HL-60 (cell line): Measurements from ENCODE around the gene CGA.

Experiments
- POLR2AphosphoS5 ChIP-seq: IDR thresholded peaks from 2 replicates; pipeline ENCODE4 v1.6.1; 2012; ENCODE audit warnings: low read depth
- REST ChIP-seq: IDR thresholded peaks from 2 replicates; pipeline ENCODE4 v1.6.1; 2012; ENCODE audit warnings: low read depth; ENCODE audit not compliant: insufficient replicate concordance
- SPI1 ChIP-seq: IDR thresholded peaks from 2 replicates; pipeline ENCODE4 v1.6.1; 2012; ENCODE audit warnings: low read depth, mild to moderate bottlenecking, borderline replicate concordance
- TF ChIP-seq, protein P1 (sequence below): IDR thresholded peaks from one replicate; pipeline ENCODE4 v1.5.1; 2011; ENCODE audit warnings: low read length, control low read depth, inconsistent platforms; ENCODE audit not compliant: insufficient read depth

DNA sequence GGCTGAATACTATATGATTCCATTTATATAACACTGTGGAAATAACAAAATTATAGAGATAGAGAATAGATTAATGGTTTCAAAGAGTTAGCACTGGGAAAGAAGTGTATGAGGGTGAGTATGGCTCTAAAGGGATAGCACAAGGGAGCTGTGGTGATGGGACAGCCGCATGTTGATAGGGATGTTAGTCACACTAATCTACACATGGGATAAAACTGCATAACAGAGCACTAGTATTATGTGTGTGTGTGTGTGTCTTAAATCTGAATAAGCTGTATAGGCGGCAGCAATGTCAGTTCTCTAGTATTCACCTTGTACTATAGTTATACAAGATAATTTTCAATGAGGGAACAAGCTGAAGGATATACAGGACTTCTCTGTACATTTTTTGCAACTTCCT lies 5.8 kb downstream of the CGA start:
- TF ChIP-seq, protein P1, sequence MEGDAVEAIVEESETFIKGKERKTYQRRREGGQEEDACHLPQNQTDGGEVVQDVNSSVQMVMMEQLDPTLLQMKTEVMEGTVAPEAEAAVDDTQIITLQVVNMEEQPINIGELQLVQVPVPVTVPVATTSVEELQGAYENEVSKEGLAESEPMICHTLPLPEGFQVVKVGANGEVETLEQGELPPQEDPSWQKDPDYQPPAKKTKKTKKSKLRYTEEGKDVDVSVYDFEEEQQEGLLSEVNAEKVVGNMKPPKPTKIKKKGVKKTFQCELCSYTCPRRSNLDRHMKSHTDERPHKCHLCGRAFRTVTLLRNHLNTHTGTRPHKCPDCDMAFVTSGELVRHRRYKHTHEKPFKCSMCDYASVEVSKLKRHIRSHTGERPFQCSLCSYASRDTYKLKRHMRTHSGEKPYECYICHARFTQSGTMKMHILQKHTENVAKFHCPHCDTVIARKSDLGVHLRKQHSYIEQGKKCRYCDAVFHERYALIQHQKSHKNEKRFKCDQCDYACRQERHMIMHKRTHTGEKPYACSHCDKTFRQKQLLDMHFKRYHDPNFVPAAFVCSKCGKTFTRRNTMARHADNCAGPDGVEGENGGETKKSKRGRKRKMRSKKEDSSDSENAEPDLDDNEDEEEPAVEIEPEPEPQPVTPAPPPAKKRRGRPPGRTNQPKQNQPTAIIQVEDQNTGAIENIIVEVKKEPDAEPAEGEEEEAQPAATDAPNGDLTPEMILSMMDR = no peak
- TF ChIP-seq POLR2AphosphoS5 = no peak
- TF ChIP-seq REST = no peak
- no peak for TF ChIP-seq SPI1
